ENCODE measurements around the gene MAP2K7.
"Not testable (repeated sequence)": the region's sequence is repeated elsewhere in the genome, so short reads cannot be mapped to it uniquely, and the experiment has no call there.

MAP2K7 gene

DNA sequence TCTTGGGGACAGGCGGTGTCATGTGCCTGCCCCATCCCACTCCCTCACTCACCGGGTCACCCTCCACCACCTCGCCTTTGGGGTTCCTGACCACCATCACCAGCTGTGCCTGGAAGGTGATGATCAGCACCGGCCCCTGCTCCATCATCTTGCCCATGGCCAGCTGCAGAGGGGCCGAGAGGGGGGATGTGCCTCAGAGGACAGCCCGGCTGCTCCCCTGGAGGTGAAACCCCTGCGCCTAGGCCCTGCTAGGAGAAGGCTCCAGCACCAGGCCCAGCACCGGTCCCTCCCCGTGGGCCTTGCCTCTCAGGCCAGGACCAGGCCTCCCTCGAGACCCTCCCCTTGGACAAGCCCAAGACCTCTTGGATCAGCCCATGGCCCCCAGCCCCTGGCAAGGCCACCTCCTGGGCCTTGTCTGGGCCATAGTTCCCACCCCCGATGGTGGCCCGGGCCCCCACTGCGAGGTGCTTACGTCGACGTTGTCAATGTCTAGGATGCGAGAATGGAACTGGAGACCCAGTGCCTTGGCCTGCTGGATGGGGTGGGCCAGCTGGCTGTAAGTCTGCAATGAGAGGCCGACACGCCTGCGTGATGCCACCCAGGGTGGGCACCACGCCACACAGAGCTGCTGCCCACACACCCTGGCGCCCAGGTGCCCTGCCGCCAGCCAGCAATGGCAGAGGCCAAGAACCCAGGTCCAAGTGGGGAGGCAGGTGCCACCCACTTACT is 24.1 kb downstream of the MAP2K7 start:
- TF ChIP-seq, protein P1, sequence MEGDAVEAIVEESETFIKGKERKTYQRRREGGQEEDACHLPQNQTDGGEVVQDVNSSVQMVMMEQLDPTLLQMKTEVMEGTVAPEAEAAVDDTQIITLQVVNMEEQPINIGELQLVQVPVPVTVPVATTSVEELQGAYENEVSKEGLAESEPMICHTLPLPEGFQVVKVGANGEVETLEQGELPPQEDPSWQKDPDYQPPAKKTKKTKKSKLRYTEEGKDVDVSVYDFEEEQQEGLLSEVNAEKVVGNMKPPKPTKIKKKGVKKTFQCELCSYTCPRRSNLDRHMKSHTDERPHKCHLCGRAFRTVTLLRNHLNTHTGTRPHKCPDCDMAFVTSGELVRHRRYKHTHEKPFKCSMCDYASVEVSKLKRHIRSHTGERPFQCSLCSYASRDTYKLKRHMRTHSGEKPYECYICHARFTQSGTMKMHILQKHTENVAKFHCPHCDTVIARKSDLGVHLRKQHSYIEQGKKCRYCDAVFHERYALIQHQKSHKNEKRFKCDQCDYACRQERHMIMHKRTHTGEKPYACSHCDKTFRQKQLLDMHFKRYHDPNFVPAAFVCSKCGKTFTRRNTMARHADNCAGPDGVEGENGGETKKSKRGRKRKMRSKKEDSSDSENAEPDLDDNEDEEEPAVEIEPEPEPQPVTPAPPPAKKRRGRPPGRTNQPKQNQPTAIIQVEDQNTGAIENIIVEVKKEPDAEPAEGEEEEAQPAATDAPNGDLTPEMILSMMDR (IDR thresholded peaks at IDR 0.05; ENCODE audit: insufficient read depth, missing control alignments): no peak
- FAIRE-seq: no peak
- no peak for DNase-seq (ENCODE audit: insufficient read length, low spot score)

- no peak for FAIRE-seq
Measured at GRCh38 chr19:7928334-7928706, 24.6 kb downstream of the MAP2K7 start.

GRCh38 chr19:7928741-7929701 is 25.3 kb downstream of the MAP2K7 start:
- DNase-seq (ENCODE audit: insufficient read length, low spot score): no peak
- FAIRE-seq: no peak
- TF ChIP-seq, protein P1 (IDR thresholded peaks at IDR 0.05; ENCODE audit: insufficient read depth, missing control alignments): peak; percentile 20

More at GRCh38 chr19:7928334-7928706, 24.6 kb downstream of the MAP2K7 start:
- DNase-seq (ENCODE audit: insufficient read length, low spot score): no peak
- TF ChIP-seq, protein P1 (IDR thresholded peaks at IDR 0.05; ENCODE audit: insufficient read depth, missing control alignments): no peak

DNA sequence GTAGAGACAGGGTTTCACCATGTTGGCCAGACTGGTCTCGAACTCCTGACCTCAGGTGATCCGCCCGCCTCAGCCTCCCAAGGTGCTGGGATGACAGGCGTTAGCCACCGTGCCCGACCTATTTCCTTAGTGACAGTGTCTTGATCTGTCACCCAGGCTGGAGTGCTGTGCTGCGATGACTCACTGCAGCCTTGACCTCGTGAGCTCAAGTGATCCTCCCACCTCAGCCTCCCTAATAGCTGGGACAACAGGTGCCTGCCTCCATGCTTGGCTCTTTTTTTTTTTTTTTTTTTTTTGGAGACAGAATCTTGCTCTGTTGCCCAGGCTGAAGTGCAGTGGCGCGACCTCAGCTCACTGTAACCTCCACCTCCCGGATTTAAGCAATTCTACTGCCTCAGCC is 26.4 kb downstream of the MAP2K7 start:
- DNase-seq (ENCODE audit: insufficient read length, low spot score); FAIRE-seq: not testable (repeated sequence)

DNA sequence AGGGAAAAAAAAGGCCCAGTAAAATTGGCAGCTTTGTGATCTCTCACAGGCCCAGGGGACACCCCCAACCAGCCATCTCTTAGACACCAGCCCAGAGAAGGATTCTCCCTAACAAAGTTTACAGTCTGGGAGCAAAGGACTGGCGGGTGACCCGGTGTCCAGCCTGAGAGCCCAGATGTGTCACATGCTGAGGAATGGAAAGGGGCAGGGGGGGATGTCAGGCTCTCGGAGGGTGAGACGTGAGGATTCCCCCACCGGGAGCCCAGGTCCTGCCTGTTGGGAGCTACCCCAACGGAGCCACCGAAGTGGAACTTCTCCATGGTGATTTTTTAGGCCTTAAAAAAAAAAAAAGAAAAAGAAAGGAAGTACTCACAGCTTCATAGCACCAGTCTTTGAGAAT is 27.1 kb downstream of the MAP2K7 start:
- DNase-seq (ENCODE audit: insufficient read length, low spot score) (no peak), FAIRE-seq (no peak)
- TF ChIP-seq, protein P1 (IDR thresholded peaks at IDR 0.05; ENCODE audit: insufficient read depth, missing control alignments): no peak

- no peak for DNase-seq (ENCODE audit: insufficient read length, low spot score)
- no peak for FAIRE-seq
- TF ChIP-seq, protein P1 (IDR thresholded peaks at IDR 0.05; ENCODE audit: insufficient read depth, missing control alignments): no peak
Measured at GRCh38 chr19:7931221-7932061, 27.8 kb downstream of the MAP2K7 start.
